ENCODE data around the gene STARD5.

The STARD5 gene

DNA sequence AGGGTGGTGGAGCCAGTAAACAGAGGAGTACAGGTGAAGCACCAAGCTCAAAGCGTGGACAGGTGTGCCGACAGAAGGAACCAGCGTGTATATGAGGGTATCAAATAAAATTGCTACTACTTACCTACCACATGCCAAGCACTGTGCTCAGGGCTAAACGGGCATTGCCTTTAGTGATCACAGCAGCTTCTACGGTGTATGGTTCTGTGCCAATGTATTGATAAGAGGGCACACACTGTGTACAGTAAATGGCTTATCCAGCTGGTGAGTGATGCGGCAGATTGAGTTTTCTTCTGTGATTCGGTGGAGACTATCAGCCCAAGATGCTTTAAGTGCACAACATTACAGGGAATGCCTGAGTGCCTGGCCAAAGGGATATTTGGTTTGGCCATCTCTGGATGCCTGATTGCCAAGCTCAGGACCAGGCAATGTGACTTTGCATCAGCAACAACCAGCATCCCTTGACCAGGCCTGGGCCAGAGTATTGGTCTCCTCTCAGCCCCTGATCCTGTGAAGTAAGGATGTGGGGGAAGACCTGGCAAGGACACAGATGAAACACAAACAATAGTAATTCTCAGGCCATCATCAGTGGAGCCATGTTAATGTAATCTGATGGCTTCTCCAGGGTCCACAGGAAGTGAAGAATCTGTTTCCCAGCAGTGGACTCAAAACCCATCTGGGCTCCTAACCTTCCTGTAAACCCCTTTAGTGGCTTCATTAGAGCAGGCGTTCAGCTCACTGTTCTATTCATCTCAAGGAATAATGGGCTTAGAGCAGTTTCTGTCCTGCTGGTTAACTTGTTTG, 14.1 kb downstream of the STARD5 start:
- DNase-seq, result no peak

DNA sequence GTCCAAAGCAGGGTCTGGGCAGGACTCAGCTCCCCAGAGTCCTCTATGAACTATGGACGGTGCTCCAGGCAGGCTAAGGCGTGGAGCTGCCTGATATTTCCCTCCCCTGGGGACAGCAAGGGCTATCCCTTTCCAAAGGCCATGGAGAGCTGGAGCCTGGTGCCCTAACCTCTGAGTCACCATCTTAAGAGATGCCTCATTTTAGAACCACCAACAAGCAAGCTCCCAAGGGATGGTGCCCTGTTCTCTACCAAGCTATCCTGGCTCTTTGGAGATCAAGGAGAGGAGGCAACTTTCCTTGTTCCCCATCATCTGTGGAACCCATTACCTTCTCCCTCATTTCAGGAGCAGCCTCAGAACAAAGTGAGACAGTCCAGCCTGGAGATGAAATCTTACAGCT, 15.7 kb downstream of the STARD5 start:
- no peak for DNase-seq

DNA sequence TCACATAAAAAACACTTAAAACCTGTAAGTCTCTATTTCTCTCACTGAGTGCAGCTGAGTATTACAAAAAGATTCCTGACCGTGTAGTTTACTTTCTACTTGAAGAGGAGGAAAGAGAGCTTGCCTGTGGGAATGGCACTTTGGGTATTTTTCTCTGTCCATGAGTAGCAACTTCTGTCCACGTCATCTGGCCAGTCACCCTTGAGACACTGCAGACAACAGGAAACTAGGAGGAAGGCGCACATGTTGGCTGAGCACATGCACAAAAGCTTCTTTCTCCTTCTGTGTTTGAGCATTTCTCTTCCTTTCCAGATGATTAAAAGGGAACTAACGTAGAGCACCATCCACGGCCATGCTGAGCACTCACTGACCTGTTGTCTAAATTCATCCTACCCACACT, 19.7 kb downstream of the STARD5 start:
- DNase-seq, result no peak

DNA sequence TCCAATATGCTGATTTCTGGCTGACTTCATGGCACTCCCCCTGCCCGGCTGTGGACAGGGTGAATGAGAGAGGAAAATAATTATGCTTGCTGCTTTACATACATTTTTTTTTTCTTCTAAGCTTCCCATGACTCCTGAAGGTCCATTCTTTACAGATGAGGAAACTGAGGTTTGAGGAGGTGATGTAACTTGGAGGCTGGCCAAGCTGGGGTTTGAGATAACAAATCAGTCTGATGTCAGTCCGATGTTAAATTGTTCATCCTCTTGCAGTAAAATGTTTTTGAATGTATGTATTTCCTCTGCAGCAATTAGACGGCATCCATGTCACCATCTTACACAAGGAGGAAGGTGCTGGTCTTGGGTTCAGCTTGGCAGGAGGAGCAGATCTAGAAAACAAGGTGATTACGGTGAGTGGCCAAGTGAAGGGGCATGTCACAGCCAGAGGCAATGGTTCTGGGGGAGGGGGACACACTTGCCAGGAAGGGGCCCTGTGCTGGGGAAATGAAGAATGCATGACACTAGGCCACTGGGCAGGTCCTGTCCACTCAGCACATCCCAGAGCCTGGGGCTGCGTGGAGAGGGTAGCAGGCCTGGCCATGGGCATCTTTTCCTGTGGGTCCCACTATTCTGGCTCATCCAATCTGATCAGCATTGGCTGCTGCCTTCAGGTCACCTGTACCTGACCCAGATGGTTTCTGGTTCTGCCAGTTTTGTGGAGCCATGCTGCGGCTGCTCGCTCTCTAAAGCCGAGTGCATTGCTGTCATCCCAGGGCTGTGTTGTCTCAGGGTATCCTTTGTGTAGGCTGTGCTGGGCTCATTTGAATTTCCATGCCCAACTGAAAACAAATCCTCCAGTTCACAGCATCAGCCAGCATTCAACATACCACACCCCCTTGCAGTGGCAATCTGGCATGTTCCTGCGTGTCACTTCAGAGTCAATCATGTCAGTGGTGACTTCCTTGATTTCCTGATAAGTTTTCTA, 20.4 kb downstream of the STARD5 start:
- DNase-seq, result no peak

DNA sequence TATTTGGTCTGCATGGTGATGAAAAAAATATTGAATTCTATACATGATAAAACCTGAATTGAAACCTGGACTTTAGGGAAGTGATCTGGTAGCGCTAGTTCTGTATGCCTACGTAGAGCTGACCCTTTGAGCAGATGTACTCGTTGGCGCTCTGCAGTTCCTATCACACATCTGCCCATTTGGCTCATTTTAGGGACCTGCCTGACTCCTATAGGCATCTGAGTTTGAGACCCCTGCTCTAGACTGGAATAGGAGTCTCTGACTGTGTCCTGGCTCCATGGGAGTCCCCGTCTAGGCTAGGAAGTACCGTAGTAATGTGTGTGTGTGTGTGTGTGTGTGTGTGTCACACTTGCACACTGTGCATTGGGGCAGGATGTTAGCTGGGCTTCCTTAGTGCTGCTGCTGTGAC, 21.2 kb downstream of the STARD5 start:
- no peak for DNase-seq

DNA sequence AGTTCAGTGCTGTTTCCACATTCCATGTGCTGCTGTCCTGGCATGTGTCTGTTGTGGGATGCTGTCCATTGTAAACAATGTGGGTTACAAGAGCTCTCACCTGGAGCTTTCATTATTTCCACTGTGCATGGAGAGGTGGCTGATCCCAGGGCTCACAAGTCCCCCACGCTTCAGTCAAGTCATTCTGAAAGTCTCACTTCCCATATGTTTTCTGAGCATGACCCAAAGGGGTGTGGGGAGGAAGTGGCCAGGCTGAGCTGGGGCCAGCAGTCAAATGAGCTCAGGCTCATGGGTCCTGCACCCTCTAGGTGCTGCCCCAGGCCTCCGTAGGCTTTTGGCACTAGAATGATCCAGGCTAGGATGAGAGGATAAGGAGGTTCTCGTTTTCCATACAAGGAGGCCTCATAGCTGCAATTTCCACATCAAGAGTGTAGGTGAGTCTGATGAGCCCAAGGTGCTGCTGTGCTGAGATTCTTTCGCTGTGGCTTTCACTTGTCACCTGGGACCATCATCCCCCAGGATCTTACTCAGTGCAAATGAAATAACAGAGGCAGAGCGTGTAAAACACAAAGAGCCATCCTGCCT, 22.0 kb downstream of the STARD5 start:
- no peak for DNase-seq

DNA sequence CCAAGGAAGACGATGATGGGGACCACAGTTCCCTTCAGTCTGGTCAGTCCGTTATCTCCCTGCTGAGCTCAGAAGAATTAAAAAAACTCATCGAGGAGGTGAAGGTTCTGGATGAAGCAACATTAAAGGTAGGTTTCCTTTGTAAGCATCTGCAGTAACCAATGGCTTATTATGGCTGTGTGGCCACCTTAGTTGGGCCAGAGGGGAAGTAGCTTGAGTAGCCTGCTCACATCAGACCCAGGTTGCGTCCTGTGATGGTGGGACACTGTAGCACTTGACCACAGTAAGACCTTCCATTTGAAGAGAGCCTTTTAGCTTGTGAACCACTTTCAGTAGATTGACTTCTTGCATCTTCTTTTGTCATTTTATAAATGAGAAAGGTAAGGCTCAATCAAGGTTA, 22.6 kb downstream of the STARD5 start:
- no peak for DNase-seq

DNA sequence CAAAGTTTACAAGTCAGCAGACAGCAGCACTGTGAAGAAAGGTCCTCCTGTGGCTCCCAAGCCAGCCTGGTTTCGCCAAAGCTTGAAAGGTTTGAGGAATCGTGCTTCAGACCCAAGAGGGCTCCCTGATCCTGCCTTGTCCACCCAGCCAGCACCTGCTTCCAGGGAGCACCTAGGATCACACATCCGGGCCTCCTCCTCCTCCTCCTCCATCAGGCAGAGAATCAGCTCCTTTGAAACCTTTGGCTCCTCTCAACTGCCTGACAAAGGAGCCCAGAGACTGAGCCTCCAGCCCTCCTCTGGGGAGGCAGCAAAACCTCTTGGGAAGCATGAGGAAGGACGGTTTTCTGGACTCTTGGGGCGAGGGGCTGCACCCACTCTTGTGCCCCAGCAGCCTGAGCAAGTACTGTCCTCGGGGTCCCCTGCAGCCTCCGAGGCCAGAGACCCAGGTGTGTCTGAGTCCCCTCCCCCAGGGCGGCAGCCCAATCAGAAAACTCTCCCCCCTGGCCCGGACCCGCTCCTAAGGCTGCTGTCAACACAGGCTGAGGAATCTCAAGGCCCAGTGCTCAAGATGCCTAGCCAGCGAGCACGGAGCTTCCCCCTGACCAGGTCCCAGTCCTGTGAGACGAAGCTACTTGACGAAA, 24.2 kb downstream of the STARD5 start:
- no peak for DNase-seq

DNA sequence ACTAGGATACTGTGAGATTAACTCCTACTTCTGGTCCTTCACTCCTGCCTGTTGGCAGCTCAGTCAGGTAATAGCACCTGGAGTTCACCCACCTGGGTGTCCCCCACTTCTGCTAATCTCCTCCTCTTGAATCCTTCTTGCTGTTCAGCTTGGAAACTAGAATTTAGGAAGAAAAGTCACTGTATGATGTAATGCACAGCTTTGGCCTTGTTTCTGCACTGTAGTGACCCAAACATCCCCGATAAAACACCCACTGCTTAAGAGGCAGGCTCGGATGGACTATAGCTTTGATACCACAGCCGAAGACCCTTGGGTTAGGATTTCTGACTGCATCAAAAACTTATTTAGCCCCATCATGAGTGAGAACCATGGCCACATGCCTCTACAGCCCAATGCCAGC, 24.8 kb downstream of the STARD5 start:
- no peak for DNase-seq

DNA sequence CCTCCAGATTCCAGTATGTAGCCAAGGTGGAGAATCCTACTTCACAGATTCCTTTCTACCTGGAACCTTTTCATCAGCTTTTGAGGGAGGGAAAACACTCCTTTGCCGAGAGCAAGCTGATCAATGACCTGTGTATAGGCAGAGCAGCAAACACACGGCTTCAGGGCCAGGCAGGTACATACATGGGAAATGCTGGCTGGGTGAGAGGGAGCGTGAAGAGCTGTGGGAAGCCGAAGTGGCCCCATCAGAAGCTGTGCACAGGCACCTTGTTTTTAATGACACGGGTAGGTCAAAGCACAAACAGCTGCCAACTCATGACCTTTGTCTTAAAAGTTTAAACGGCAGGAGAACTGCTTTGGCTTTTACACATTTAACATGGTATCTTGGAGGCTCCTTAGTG, 25.3 kb downstream of the STARD5 start:
- DNase-seq, result no peak

DNA sequence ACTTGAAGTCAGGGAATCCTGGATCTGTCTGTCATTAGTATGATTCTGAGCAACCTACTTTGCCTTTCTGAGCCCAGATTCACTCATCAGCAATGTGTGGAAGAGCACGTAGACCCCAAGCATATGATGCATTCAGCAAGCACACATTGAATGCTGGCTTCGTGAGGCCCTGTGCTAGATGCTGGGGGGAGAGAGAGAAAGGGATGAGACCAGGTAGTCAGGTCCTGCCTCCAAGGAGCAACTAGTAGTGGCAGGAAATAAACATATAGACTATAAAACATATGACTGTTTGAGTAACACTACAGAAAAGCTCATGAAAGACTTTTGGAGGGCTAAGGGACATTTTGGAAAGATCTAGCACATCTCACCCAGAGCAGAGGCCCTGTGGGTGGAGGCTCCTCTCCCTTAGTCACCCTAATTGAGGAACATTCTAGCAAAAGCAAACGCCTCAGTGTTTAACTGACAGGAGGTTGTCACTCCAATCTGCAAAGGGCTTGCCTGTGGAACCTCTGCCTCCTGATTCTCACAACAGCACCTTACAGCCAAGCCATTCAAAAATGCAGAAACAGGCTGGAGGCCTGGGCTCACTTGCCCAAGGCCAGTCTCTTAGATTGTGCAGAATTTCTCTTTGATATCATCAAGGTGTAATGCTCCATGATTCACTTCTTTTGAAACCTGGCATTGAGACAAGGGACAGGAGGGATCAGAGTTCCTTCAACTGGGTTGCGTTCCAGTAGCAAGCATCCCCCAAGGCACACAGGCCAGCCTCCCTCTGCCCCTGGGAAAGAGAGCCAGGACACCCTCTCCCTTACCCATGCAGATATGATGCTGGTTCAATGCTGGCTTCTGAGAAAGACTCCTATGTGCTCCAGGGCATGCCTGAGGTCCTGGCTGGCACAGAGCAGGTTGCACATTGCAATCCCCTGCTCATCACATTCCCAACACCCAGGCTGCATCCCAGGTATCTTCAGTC, 26.1 kb downstream of the STARD5 start:
- no peak for DNase-seq

DNA sequence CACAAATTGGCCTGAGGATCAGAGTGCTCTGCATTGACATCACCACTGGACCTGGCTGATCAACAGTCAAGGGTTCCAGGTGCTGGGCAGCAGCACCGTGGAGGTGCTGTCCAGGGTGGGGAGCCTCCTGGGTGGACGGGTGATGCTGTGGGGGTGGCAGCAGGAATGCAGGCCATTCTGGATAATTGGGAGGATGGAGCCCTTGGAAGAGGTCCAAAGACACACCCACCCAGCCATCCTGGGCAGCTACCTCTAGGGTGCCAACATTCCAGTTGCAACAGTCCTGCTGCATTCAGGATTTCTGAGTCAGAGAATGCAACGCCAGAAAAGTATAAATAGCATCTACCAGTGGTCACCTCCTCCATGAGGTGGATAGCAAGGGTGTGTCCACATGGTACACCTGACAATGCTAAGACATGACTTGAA, 26.8 kb downstream of the STARD5 start:
- no peak for DNase-seq

DNA sequence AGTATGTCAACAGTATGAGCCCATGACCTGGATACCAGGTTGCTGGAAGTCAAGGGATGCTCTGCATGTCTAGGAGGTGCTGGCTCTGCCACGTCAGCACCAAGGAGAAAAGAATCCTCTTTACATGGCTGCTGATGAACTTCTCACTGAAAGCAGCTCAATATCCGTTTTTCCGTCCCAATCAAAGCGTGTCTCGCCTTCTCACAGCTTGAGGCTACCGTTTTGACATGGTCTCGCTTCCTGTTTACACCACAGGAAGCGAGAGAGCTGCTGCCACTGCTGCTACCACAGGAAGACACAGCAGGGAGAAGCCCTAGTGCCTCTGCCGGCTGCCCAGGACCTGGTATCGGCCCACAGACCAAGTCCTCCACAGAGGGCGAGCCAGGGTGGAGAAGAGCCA, 27.3 kb downstream of the STARD5 start:
- DNase-seq, result no peak

DNA sequence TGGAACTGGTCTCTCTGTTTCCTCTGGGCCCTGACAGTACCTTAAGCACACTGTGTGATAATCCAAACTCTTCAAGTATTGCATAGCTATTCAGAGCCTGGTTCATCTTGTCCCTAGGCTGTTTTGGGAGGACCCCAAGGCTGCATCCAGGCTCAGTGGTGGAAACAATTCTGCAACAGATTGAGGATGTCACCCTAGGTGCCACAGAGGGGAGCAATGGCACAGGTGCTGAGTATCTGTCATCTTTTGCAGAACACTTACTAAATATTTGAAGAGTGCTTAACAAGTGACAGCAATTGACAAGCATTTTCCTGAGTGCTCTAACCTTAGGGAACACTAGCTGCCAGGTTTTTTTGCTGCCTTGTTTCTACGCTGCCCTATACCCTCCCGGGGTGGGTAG, 27.8 kb downstream of the STARD5 start:
- DNase-seq, result no peak

DNA sequence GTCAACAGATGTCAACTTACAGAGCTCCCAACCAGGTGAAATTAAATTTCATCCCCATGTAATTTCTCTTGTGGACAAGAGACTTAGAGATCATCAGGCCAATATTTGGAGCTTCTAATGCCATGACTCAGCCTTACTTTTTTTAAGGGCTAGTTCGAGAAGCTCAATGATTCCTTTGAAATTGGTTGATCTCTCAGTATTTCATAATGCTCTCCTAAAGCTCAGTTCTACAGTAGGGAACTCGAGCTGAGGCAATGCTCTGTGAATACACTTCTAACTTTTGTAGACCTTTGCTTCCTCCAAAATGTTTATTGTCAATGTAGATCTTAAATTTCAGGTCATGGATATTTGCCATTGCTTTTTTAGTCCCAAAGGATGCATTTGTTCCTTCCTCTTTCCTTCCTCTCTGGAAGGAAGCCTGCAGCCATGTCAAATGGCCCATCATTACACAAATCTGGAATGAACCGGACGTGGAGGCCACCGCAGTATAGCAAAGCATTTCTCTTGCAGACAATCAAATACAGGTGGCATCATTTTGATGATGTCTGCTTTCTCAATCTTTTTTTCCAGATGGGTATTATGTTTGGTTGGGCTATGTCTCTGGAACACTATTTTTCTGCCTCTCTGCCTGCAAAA, 28.3 kb downstream of the STARD5 start:
- no peak for DNase-seq

DNA sequence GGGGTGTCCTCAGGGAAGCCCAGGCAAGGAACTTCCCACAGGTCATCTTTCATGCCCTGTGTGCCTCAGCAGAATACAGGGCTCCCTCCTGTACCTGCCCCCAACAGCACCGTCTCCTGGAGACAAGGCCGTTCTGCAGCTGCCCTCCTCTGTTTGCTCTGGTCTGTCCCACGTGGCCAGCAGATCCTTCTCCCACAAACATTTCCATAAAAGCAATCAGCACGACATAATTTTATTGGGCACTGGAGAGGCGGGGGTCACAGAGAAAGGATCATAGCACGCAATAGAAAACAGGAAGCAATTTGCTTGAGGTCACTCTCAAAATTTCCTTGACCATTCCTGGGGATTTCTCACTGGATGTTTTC, 29.4 kb downstream of the STARD5 start:
- no peak for DNase-seq

DNA sequence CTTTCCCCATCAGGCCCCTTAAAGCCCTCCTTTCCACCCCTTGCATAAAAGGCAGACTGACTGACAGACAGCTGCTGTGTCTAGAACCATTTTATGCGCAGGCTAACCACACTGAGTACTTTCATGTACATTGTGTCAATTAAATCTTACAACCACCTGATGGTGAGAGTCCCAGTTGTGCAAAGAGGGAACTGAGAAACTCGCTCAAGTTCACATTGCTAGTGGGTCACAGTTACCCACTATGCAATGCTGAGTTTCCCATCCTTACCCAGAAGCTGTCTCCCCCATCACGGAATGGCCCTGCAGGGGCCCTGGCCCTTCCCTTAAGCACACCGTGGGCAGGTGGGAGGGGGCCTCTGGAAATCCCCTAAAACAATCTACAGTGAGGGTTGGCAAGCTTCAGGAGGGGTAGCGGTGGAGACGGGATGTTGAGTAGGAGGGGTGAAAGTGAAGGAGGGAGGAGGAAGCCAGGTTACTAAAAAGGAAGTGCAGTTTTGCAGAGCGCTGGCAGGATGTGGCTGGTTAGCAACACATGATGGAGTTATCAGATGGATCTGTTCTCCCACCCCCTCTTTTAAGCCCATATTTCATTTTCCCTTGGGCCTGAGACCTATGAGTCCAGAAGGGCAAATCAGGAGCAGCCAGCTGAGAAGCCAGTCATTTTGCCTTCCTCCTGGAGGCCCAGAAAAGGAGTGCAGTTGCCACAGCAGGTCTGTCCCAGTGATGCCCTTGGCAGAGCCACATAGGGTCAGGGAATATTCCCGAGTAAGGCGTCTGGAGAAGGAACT, 30.0 kb downstream of the STARD5 start:
- DNase-seq, result no peak

DNA sequence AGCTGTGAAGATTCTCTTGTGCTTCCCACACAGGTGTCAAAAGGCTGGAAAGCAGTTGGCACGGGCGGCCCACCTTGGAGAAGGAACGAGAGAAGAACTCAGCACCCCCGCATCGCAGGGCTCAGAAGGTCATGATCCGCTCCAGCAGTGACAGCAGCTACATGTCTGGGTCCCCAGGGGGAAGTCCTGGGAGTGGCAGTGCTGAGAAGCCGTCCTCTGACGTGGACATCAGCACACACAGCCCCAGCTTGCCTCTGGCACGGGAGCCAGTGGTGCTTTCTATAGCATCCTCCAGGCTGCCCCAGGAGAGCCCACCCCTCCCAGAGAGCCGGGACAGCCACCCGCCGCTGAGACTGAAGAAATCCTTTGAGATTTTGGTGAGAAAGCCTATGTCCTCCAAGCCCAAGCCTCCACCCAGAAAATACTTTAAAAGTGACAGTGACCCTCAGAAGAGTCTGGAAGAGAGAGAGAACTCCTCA, 31.4 kb downstream of the STARD5 start:
- DNase-seq, result no peak

DNA sequence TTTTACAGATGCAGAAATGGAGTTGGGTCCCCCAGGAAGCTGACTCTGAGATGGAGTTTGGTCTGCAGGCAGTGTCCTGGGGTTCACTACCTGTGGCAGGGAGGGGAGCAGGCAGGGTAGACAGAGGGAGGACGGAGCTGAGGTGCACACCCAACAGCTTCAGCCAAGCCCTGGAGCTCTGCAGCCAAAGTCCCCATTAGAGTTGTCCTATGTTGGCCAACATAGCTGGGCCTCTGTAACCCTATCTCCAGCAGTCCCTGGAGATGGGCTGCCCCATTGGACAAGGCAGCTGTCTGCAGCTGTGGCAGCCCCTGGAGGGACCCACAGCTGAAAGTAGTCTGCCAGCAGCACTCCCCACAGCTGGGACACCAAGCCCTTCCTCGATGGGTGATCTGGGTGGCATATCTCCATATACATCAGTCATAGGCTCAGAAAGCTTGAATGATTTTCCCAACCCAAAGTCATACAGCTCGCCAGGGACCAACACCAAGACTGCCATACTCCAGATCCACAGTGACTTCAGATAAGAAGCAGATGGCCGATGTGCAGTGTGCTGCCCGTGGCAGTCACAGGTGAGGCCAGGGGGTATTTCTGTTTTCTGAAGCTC, 31.9 kb downstream of the STARD5 start:
- no peak for DNase-seq

DNA sequence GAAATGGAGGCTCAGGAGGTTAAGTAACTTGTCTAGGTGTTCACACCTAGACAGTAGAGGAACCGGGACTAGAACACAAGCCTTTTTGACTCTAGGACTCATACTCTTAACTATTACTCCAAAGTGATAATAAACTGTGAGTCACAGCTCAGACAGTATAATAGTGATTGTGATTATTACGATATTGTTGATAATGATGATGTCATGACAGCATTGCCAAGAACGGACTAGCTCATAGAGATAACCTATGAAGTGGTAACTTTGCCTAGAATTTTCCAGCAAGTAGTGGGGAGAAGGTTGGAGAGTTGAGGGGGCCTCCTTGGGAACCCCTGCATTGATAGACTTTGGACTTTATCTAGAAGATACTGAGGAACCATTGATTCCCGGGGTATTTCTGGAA, 34.0 kb downstream of the STARD5 start:
- no peak for DNase-seq

Measured in amniotic stem cell (primary cell).